Spleen (tissue), 11 donors: Measurements from ENCODE around the gene SLC4A8. TPM values are rescaled to one million over a fixed set of nuclear protein-coding genes. Genes with fewer than 3 reads are reported as not detected.

Source experiments
- DNase-seq: peaks from one replicate; pipeline ENCODE4 v3.0.0-alpha.2; 2020
- H3K27ac ChIP-seq, 8 donors: fragments of 200-600 bp; sonication (generic) in 7 of 8; 1 replicate in 4 of 8; 2 replicates in 4 of 8; pipeline versions ENCODE4 v1.5.0 to v1.8.0; 2016 to 2021; ENCODE audit warnings: inconsistent platforms in 4 of 8, mild to moderate bottlenecking in 4 of 8, moderate library complexity in 1 of 8
- H3K27me3 ChIP-seq, 7 donors: fragments of 200-600 bp; sonication (generic) in 6 of 7; replicated peaks in 1 of 7; 1 replicate in 4 of 7; 2 replicates in 3 of 7; pipeline versions ENCODE4 v1.5.0 to v1.8.0; 2016 to 2021; ENCODE audit warnings: inconsistent platforms in 3 of 7, mild to moderate bottlenecking in 1 of 7
- H3K36me3 ChIP-seq, 6 donors: fragments of 200-600 bp; sonication (generic) in 5 of 6; 1 replicate in 4 of 6; 2 replicates in 2 of 6; pipeline versions ENCODE4 v1.5.0 to v1.8.0; 2016 to 2021; ENCODE audit warnings: inconsistent platforms in 2 of 6
- H3K4me1 ChIP-seq, 6 donors: fragments of 200-600 bp; sonication (generic) in 5 of 6; 1 replicate in 3 of 6; 2 replicates in 3 of 6; pipeline versions ENCODE4 v1.5.0 to v1.8.0; 2016 to 2021; ENCODE audit warnings: inconsistent platforms in 3 of 6
- H3K4me3 ChIP-seq, 8 donors: fragments of 200-600 bp; sonication (generic) in 7 of 8; 1 replicate in 4 of 8; 2 replicates in 4 of 8; pipeline versions ENCODE4 v1.5.0 to v1.8.0; 2016 to 2021; ENCODE audit warnings: inconsistent platforms in 4 of 8, mild to moderate bottlenecking in 4 of 8, moderate library complexity in 2 of 8
- H3K9me3 ChIP-seq, 8 donors: fragments of 200-600 bp; sonication (generic) in 7 of 8; 1 replicate in 4 of 8; 2 replicates in 4 of 8; pipeline versions ENCODE4 v1.5.0 to v1.8.0; 2016 to 2021; ENCODE audit warnings: inconsistent platforms in 4 of 8
- POLR2A ChIP-seq, 3 donors: fragments of 450-650 bp; IDR thresholded peaks; one replicate each; pipeline ENCODE4 v1.5.1; 2017; ENCODE audit warnings: antibody characterized with exemption in 3 of 3, mild to moderate bottlenecking in 1 of 3
- POLR2AphosphoS5 ChIP-seq, 3 donors: sonication (generic); formaldehyde crosslinking; IDR thresholded peaks; one replicate each; pipeline ENCODE4 v1.5.1; 2017; ENCODE audit warnings: antibody characterized with exemption in 3 of 3
- WGBS, 5 donors: extraction: QIAGEN DNeasy Blood & Tissue Kit in 3 of 5; methylation state at CpG; one replicate each; pipeline versions ENCODE4 v1.1.5 to v1.1.7; 2013 to 2018; 5-methylcytosine and 5-hydroxymethylcytosine counted together
- intact Hi-C: fragments of 100-400 bp; cut with DNase I; formaldehyde crosslinking; loops from one replicate; pipeline ENCODE4 v1.15.0; 2023; ENCODE audit warnings: low total_unique reads
- polyA plus RNA-seq, 3 donors: library from polyadenylated mRNA; stranded (reverse); fragments of 200-250 nt; gene quantifications; one replicate each; pipeline ENCODE4 v1.2.1, GENCODE V29; 2013
- total RNA-seq, 7 donors: library from RNA; depleted of rRNA in 3 of 7; stranded (reverse); fragments of >200 nt in 3 of 7; fragmentation: NEBNext Ultra II Directional in 4 of 7; extraction: Animal tissue kit (Norgen Biotek cat#: 25700) in 4 of 7; gene quantifications; one replicate each; pipeline versions ENCODE4 v1.1.0 to v1.2.1, GENCODE V29; 2016 to 2021
- TF ChIP-seq, protein P1 (sequence below), 11 experiments: fragments of 200-600 bp in 7 of 11; fragments of 450-650 bp in 4 of 11; sonication (generic) in 4 of 11; IDR thresholded peaks in 8 of 11; conservative IDR thresholded peaks in 3 of 11; 1 replicate in 7 of 11; 2 replicates in 4 of 11; pipeline versions ENCODE4 v1.4.0 to v1.8.0; 2016 to 2021; ENCODE audit warnings: antibody characterized with exemption in 11 of 11, inconsistent platforms in 4 of 11, mild to moderate bottlenecking in 1 of 11
- donor health status: healthy with polysubstance abuse.
- donor health status: DM: no; HTN: no; CAD: no; lungs with moderate emphysema.
- donor health status: DM: no; HTN: no; CAD: no.
- donor health status: Bipolar disorder and iron deficiency.
- donor health status: healthy.
- donor health status: DM: no; HTN: no; CAD: no.
- donor health status: DM: yes; HTN: yes; CAD: no.

The SLC4A8 gene
- total and polyA plus RNA-seq, 10 donors: 0.88 to 9.7 (median 4.8) TPM

DNA sequence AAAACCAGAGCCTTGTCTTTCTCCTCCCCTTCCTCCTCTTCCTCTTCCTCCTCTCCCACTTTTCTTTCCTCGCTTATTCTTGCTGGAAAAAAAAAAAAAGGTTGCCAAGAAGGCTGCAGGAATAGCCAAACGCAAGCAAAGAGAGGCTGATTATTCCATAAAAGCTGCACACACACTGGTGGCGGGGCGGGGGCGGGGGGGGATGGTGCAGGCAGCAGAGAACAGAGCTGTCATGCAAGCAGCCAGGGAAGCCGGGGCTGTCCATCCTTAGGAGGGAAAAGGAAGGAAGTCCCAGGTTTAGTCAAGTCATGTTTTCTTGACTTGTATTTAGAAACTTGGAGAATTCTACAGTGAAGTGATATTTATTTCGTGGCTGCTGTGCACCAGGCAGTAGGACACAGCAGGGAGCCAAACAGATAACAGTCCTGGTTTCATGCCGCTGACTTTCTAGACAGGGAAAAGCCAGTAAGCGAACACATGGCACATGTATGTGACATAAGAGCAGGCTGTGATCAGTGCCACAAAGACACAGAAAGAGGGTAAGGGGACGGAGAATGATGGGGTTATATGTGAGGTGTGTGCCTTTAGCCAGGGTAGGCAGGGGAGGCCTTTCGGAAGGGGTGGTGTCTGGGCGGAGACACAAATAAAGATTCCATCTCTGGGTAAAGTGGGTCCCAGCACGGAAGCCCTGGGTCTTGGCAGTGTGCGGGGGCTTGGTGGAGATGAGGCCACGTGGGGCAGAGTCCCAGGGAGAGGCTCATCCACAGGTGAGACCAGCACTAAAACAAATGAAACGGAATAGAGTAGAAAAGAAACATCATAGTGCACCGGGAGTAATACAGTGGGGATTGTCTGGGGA, 109.8 kb downstream of the SLC4A8 start:
- Histone ChIP-seq H3K36me3 (no peaks in the 10 kb centered on the region), H3K4me1 (peaks cover 0 to 9% (median 4%) of the 10 kb centered on the region in 6 donors), H3K9me3 (no peaks in the 10 kb centered on the region), H3K27ac (no peak overlapping the region), H3K4me3 (no peak overlapping the region), H3K27me3 (peaks cover 0 to 36% (median 7%) of the 10 kb centered on the region in 7 donors)
- TF ChIP-seq POLR2A (IDR thresholded peaks at IDR 0.05): no peak
- TF ChIP-seq, protein P1, sequence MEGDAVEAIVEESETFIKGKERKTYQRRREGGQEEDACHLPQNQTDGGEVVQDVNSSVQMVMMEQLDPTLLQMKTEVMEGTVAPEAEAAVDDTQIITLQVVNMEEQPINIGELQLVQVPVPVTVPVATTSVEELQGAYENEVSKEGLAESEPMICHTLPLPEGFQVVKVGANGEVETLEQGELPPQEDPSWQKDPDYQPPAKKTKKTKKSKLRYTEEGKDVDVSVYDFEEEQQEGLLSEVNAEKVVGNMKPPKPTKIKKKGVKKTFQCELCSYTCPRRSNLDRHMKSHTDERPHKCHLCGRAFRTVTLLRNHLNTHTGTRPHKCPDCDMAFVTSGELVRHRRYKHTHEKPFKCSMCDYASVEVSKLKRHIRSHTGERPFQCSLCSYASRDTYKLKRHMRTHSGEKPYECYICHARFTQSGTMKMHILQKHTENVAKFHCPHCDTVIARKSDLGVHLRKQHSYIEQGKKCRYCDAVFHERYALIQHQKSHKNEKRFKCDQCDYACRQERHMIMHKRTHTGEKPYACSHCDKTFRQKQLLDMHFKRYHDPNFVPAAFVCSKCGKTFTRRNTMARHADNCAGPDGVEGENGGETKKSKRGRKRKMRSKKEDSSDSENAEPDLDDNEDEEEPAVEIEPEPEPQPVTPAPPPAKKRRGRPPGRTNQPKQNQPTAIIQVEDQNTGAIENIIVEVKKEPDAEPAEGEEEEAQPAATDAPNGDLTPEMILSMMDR (IDR thresholded peaks at IDR 0.05 in 8 of 11, conservative IDR thresholded peaks at IDR 0.05 in 3 of 11): no peak
- TF ChIP-seq POLR2AphosphoS5 (IDR thresholded peaks at IDR 0.05): no peak
- intact Hi-C loops: loop anchor here (5.0 to 10.0 kb wide), 2 partner anchors 112 to 340 kb away; partner anchors contain the start of gene SLC4A8
- no peak for DNase-seq
- WGBS, 5 donors: 68 to 81% (median 75%) methylated on average over 17 of the region's 17 CpGs

DNA sequence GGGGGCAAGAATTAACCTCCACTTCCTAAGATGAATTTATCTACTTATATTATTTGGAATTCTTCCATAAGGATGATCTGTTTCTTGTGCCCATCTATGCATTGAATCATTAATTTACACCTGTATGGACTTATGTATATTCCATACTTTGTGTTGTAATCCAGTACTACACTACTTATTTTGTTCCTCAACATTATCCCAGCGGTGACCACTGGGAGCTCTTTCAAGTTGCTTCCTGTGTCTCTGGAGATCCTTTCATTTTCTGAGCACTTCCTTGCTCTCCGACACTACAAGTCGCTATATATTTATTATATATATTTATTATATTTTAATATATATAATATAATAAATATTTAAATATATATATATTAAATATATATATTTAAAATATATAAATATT, 111.5 kb downstream of the SLC4A8 start:
- intact Hi-C loops: loop anchor here (10.0 kb wide), 1 partner anchor 339 kb away; no protein-coding TSS in a partner anchor
- Histone ChIP-seq H3K4me1 (peaks cover 0 to 9% (median 4%) of the 10 kb centered on the region in 6 donors), H3K4me3 (no peak overlapping the region), H3K36me3 (no peaks in the 10 kb centered on the region), H3K27me3 (peaks cover 0 to 27% (median 7%) of the 10 kb centered on the region in 7 donors), H3K9me3 (no peaks in the 10 kb centered on the region), H3K27ac (no peak overlapping the region)
- 80 to 88% (median 86%) methylated on average over 3 of the region's 3 CpGs for WGBS, 5 donors
- TF ChIP-seq POLR2A (IDR thresholded peaks at IDR 0.05): no peak
- TF ChIP-seq, protein P1 (IDR thresholded peaks at IDR 0.05 in 8 of 11, conservative IDR thresholded peaks at IDR 0.05 in 3 of 11): no peak
- no peak for TF ChIP-seq POLR2AphosphoS5 (IDR thresholded peaks at IDR 0.05)
- DNase-seq: no peak

DNA sequence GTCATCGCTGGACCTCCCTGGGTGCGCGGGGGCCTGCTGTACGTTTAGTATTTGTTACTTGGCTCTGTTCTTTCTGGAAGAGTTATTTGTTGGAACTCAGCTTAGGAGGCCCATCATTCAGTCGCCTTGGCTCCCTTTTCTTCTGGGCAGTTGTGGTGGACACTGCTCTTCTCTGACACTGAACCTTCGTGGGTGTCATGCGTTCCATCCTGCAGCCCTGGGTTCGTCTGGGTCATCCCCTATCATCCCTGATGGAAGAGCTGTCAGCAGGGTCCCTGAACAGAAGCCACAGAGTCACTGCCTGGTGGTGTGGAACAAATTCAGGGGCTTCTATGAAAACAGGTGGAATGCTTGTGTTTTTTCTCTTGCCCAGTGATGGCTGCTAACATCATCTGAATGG, 113.5 kb downstream of the SLC4A8 start:
- no peaks in the 10 kb centered on the region for H3K4me1 ChIP-seq
- peaks cover 0 to 32% (median 5%) of the 10 kb centered on the region in 7 donors for H3K27me3 ChIP-seq
- intact Hi-C loops: loop anchor here (10.0 kb wide), 1 partner anchor 337 kb away; no protein-coding TSS in a partner anchor
- no peaks in the 10 kb centered on the region for H3K9me3 ChIP-seq
- TF ChIP-seq, protein P1 (IDR thresholded peaks at IDR 0.05 in 8 of 11, conservative IDR thresholded peaks at IDR 0.05 in 3 of 11): no peak
- no peak for TF ChIP-seq POLR2A (IDR thresholded peaks at IDR 0.05)
- TF ChIP-seq POLR2AphosphoS5 (IDR thresholded peaks at IDR 0.05): no peak
- 75 to 93% (median 90%) methylated on average over 8 of the region's 8 CpGs for WGBS, 5 donors
- no peak overlapping the region for H3K4me3 ChIP-seq
- no peak overlapping the region for H3K27ac ChIP-seq
- DNase-seq: no peak
- H3K36me3 ChIP-seq: no peaks in the 10 kb centered on the region

DNA sequence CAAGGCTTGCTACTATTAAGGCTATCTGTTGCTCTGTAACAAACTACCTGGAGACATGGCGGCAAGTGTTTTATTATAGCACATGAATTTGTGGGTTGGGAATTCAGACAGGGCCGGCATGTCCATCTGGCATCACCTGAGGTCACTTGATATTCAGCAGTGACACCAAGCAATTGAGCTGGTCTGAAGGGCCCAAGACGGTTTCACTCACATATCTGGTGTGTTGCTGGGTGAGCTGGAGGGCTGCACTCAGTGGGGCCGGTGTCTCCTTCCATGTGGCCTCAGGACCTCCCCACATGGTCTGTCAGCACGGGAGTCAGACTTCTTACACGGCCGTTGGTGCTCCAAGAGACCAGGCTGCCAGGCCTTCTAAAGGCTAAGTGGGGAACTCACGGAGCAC, 114.0 kb downstream of the SLC4A8 start:
- no peaks in the 10 kb centered on the region for H3K9me3 ChIP-seq
- no peak overlapping the region for H3K27ac ChIP-seq
- H3K4me1 ChIP-seq: no peaks in the 10 kb centered on the region
- no peak overlapping the region for H3K4me3 ChIP-seq
- TF ChIP-seq, protein P1 (IDR thresholded peaks at IDR 0.05 in 8 of 11, conservative IDR thresholded peaks at IDR 0.05 in 3 of 11): no peak
- TF ChIP-seq POLR2AphosphoS5 (IDR thresholded peaks at IDR 0.05) (no peak), POLR2A (IDR thresholded peaks at IDR 0.05) (no peak)
- H3K27me3 ChIP-seq: peaks cover 0 to 34% (median 5%) of the 10 kb centered on the region in 7 donors
- 81 to 94% (median 90%) methylated on average over 8 of the region's 8 CpGs for whole genome bisulfite sequencing, 5 donors
- H3K36me3 ChIP-seq: no peaks in the 10 kb centered on the region
- no peak for DNase-seq
- intact Hi-C loops: loop anchor here (10.0 kb wide), 1 partner anchor 336 kb away; no protein-coding TSS in a partner anchor
